Colonic mucosa (tissue), 4 donors: Measurements from ENCODE around the gene C9orf78. TPM values are rescaled to one million over a fixed set of nuclear protein-coding genes. Genes with fewer than 3 reads are reported as not detected.

ENCODE experiments used
- DNase-seq: peaks from one replicate; pipeline ENCODE4 v3.0.0-alpha.2; 2020
- H3K27ac ChIP-seq: fragments of 200-600 bp; one replicate; pipeline ENCODE4 v1.8.0; 2021
- H3K27me3 ChIP-seq: fragments of 200-600 bp; one replicate; pipeline ENCODE4 v1.8.0; 2021
- H3K36me3 ChIP-seq: fragments of 200-600 bp; one replicate; pipeline ENCODE4 v1.8.0; 2021
- H3K4me1 ChIP-seq: fragments of 200-600 bp; one replicate; pipeline ENCODE4 v1.8.0; 2021; ENCODE audit warnings: mild to moderate bottlenecking
- H3K4me3 ChIP-seq: fragments of 200-600 bp; one replicate; pipeline ENCODE4 v1.8.0; 2021
- H3K9ac ChIP-seq, 2 donors: one replicate each; pipeline ENCODE4 v1.7.0; 2013; ENCODE audit warnings: control low read depth in 2 of 2, low read depth in 2 of 2, low read length in 2 of 2
- H3K9me3 ChIP-seq: fragments of 200-600 bp; one replicate; pipeline ENCODE4 v1.8.0; 2021
- intact Hi-C: fragments of 100-400 bp; cut with DNase I; formaldehyde crosslinking; loops from one replicate; pipeline ENCODE4 v1.14.1; 2022
- microRNA-seq: library from miRNA; unstranded; fragments of <30 nt; microRNA quantifications from one replicate; pipeline ENCODE4, GENCODE V29; 2019
- total RNA-seq, 2 donors: library from RNA; stranded (reverse); fragmentation: NEBNext Ultra II Directional in 1 of 2; extraction: Animal tissue kit (Norgen Biotek cat#: 25700) in 1 of 2; gene quantifications; one replicate each; pipeline ENCODE4 v1.2.1, GENCODE V29; 2021
- TF ChIP-seq, protein P1 (sequence below): fragments of 200-600 bp; IDR thresholded peaks from one replicate; pipeline ENCODE4 v1.8.0; 2022; ENCODE audit warnings: antibody characterized with exemption, mild to moderate bottlenecking
- donor health status: healthy.
- donor health status: DM: no; HTN: no; CAD: no.
- donor health status: DM: no; HTN: no; CAD: no.

C9orf78 gene
- total RNA-seq, 2 donors from 2014 or later: 38.7 to 45.5 TPM

DNA sequence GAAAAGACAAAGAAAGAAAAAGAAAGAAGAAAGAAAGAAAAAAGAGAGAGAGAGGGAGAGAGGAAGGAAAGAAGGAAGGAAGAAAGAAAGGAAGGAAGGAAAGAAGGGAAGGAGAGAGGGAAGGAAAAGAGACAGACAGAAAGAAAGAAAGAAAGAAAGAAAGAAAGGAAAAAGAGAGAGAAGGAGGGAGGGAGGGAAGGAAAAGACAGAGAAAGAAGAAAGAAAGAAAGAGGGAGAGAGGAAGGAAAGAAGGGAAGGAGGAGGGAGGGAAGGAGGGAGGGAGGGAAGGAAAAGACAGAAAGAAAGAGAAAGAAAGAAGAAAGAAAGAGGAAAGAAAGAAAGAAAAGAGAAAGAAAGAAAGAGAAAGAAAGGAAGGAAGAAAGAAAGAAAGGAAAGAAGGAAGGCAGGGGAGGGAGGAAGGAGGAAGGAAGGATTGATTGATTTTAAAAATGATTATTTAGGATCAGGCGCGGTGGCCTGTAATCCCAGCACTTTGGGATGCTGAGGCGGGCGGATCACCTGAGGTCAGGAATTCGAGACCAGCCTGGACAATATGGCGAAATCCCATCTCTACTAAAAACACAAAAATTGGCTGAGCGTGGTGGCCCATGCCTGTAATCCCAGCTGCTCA lies 55.4 kb downstream of the C9orf78 start:
- H3K4me3 ChIP-seq: no peak overlapping the region
- H3K9me3 ChIP-seq: no peaks in the 10 kb centered on the region
- DNase-seq: no peak
- H3K9ac ChIP-seq: no peak overlapping the region
- H3K27me3 ChIP-seq: no peaks in the 10 kb centered on the region
- TF ChIP-seq, protein P1, sequence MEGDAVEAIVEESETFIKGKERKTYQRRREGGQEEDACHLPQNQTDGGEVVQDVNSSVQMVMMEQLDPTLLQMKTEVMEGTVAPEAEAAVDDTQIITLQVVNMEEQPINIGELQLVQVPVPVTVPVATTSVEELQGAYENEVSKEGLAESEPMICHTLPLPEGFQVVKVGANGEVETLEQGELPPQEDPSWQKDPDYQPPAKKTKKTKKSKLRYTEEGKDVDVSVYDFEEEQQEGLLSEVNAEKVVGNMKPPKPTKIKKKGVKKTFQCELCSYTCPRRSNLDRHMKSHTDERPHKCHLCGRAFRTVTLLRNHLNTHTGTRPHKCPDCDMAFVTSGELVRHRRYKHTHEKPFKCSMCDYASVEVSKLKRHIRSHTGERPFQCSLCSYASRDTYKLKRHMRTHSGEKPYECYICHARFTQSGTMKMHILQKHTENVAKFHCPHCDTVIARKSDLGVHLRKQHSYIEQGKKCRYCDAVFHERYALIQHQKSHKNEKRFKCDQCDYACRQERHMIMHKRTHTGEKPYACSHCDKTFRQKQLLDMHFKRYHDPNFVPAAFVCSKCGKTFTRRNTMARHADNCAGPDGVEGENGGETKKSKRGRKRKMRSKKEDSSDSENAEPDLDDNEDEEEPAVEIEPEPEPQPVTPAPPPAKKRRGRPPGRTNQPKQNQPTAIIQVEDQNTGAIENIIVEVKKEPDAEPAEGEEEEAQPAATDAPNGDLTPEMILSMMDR: no peak
- H3K36me3 ChIP-seq: no peaks in the 10 kb centered on the region
- no peak overlapping the region for H3K27ac ChIP-seq
- H3K4me1 ChIP-seq: no peaks in the 10 kb centered on the region
- intact Hi-C loops: no loop called here

DNA sequence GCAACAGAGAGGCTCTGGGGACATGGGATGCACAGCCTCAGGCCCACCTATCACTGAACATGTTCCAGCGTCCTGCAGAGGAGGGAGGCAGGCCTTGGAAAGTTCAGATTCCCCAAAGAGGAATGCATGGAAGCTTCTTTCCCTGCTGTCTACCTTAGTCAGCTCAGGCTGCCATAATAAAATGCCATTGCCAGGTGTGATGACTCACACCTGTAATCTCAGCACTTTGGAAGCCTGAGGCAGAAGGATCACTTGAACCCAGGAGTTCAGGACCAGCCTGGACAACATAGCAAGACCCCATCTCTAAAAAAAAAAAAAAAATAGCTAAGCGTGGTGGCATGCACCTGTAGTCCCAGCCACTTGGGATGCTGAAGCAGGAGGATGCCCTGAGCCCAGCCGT lies 56.6 kb downstream of the C9orf78 start:
- Histone ChIP-seq H3K4me1 (no peaks in the 10 kb centered on the region), H3K27ac (no peak overlapping the region), H3K36me3 (no peaks in the 10 kb centered on the region), H3K9ac (no peak overlapping the region), H3K9me3 (no peaks in the 10 kb centered on the region), H3K4me3 (no peak overlapping the region), H3K27me3 (no peaks in the 10 kb centered on the region)
- intact Hi-C loops: no loop called here
- TF ChIP-seq, protein P1: no peak
- DNase-seq: no peak

DNA sequence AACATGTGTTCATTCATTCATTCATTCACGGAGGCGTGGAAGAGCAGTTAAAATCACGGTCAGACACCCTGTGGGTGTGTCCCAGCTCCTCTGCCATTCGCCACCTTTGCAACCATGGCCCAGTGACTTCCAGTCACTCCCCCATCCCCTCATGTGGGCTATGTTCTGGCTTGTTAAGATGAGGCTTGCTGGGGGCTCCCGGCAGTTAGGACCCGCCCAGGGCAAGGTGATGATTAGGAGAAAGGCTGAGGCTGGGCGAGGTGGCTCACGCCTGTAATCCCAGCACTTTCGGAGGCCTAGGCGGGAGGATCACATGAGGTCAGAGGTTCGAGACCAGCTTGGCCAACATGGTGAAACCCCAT lies 57.3 kb downstream of the C9orf78 start:
- Histone ChIP-seq H3K9me3 (no peaks in the 10 kb centered on the region), H3K36me3 (no peaks in the 10 kb centered on the region), H3K27me3 (no peaks in the 10 kb centered on the region), H3K9ac (peak overlapping the region in 1 of 2 donors; percentile 35), H3K27ac (no peak overlapping the region), H3K4me3 (no peak overlapping the region), H3K4me1 (no peaks in the 10 kb centered on the region)
- intact Hi-C loops: no loop called here
- TF ChIP-seq, protein P1: no peak
- DNase-seq: no peak

Small RNA genes within 50 kb of the gene (microRNA-seq; reads per million reads assigned to microRNA genes)
- gene MIR6855: not detected

Other genes starting within 250 kb of the C9orf78 start
- gene C9orf50, start 214.2 kb downstream of the C9orf78 start, total RNA-seq: not detected
- gene NTMT1, start 209.1 kb downstream of the C9orf78 start, total RNA-seq: 10 to 100 TPM; 25.3 to 50.2 TPM
- 10 to 100 TPM; 15.8 to 18.5 TPM for gene ASB6, start 193.1 kb downstream of the C9orf78 start, total RNA-seq
- under 1 TPM; 0.64 to 0.85 TPM for gene PRRX2, start 169.6 kb downstream of the C9orf78 start, total RNA-seq
- gene PTGES, start 82.2 kb downstream of the C9orf78 start, total RNA-seq: 1 to 10 TPM; 2.6 to 5.1 TPM
- 10 to 100 TPM; 49.0 to 60.8 TPM for gene TOR1B, start 32.1 kb downstream of the C9orf78 start, total RNA-seq
- 10 to 100 TPM; 31.0 to 31.1 TPM for gene TOR1A, start 11.1 kb downstream of the C9orf78 start, total RNA-seq
- gene USP20, start 183 bp upstream of the C9orf78 start, total RNA-seq: 10 to 100 TPM; 14.7 to 20.0 TPM
- gene FNBP1, start 207.9 kb upstream of the C9orf78 start, total RNA-seq: 10 to 100 TPM; 24.7 to 55.5 TPM
- 10 to 100 TPM; 42.2 to 51.2 TPM for gene GPR107, start 218.6 kb upstream of the C9orf78 start, total RNA-seq